GM21786 (cell line): ENCODE results near the gene RAB27B.

Source experiments
- ATAC-seq: cut with Tn5 transposase; IDR thresholded peaks from one replicate; pipeline ENCODE4 v1.9.1; 2021; ENCODE audit not compliant: unreplicated experiment

RAB27B gene

GRCh38 chr18:54859667-54860421 is 31.6 kb downstream of the RAB27B start:
- no peak for ATAC-seq

DNA sequence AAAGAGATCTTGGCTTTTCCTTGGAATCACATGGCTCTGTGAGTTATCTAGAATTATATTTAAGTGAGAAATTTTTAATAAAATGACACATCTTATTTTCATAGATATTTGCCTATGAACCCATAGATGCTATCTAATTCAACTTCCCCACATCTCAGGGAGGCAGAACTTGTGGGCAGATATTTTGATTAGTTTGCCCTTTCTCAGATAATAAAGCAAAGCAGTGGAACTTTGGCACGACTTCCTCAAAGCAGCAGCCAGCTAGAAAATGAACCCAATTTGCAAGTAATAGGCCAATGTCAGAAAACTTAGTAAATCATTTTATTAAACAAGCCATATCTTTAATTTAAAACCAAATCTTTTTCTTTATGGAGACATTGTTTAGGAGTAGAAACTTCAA is 32.7 kb downstream of the RAB27B start:
- no peak for ATAC-seq

- ATAC-seq: no peak
These were observed 38.9 kb downstream of the RAB27B start for GRCh38 chr18:54867131-54867530.

DNA sequence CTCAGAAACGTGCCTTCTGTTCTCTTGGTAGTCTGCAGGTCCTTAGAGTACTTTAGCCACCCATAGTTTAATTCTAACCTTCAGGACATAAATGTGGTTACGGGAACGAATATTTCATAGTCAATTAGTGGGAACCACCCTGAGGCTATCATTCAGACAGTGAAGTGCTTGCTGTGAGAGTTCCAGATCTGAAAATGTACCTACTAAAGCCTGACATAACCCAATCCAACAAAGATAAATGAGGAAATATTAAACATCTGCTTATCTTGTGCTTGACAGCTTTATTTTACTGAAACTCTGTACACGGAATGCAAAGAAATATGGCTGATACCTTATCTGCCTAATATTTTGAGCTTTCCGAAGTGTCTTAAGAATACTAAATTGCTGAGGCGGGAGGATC is 43.0 kb downstream of the RAB27B start:
- ATAC-seq: no peak

GRCh38 chr18:54872681-54873080 is 44.4 kb downstream of the RAB27B start:
- no peak for ATAC-seq

DNA sequence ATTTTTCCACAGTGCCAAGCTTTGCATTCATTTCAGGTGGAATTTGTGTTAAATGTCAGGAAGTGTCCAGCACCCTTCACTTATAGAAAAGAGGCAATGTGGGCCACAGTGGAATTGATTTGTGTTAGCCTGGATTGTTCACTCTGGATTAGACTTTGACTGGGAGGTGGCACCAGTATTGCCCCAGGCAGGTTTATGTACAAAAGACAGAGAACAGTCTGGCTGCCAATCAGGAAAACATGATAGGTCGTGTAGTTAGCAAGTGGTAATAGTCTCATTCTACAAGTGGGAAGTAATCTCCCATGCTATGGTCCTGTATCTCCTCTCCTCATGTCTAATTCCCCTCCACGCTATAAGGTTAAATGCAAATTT is 45.6 kb downstream of the RAB27B start:
- ATAC-seq: no peak

GRCh38 chr18:54875063-54875462 is 46.8 kb downstream of the RAB27B start:
- no peak for ATAC-seq

DNA sequence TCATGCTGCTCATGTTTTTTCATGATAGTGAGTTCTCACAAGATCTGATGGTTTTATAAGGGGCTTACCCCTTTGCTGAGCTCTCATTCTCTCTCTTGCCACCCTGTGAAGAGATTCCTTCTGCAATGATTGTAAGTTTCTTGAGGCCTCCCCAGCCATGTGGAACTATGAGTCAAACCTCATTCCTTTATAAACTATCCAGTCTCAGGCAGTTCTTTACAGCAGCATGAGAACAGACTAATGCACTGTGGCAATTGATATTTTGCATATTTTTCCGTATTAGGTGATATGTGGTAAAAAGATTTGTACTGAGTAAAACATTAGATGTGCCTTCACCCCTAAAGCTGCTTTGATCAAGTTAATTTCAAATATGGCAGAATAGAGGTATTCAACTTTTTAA is 48.8 kb downstream of the RAB27B start:
- no peak for ATAC-seq

- ATAC-seq: no peak
These were observed 49.9 kb downstream of the RAB27B start for GRCh38 chr18:54878159-54878622.

DNA sequence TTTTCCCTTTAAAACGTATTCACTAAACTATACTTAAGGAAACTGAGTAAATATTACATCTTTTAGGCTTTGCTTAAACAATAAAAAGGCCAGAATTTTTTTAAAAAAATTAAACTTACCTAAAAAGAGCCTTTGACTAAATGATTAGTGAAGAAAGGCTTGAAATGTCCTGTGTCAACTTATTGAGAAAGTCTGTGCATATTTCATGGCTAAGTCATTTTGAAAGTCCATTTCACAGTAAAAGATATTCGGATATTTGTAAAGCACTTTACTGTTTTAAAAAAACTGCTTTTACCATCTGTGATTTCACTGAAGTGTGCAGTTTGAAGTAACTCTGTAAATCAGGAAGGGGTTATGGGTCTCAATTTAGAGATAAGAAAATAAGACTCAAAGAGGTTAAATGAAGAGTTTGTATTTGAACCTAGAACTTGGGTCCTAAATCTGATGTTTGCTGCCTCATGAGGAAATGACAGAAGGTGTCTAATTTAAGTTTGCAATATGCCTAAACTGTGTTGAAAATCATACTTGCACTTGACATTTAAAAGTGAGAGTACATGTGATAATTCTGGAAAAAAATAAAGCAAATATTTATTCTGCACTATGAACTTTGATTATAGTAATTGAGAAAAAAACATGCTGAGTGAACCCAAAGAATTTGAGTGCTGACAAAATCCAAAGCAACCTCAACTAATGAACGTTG is 50.5 kb downstream of the RAB27B start:
- no peak for ATAC-seq

GRCh38 chr18:54879691-54880090 is 51.4 kb downstream of the RAB27B start:
- ATAC-seq: no peak

- no peak for ATAC-seq
These were observed 52.3 kb downstream of the RAB27B start for GRCh38 chr18:54880395-54881105.

GRCh38 chr18:54881229-54881768 is 53.0 kb downstream of the RAB27B start:
- no peak for ATAC-seq

- ATAC-seq: no peak
These were observed 54.0 kb downstream of the RAB27B start for GRCh38 chr18:54882318-54882717.

- no peak for ATAC-seq
These were observed 55.7 kb downstream of the RAB27B start for GRCh38 chr18:54883816-54884604.

DNA sequence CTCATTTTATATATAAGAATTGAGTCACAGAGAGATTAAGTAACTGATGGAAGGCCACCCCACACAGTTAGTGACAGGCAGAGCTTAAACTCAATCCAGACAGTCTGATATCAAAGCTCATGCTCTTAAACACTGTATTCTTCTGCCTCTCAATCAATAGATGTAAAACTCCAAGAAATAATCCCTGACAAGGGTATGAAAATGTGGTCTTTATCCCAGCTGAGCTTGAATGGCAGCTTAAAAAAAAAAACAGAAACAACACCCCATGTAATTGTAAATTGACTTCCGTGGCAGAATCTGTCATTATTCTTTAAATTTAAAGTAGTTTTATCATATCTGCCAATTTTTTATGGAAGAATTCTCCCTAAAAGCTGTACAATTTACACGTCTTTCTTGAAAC is 60.1 kb downstream of the RAB27B start:
- no peak for ATAC-seq

GRCh38 chr18:54888933-54889332 is 60.7 kb downstream of the RAB27B start:
- ATAC-seq: no peak

- ATAC-seq: no peak
These were observed 71.2 kb downstream of the RAB27B start for GRCh38 chr18:54899500-54899899.

- no peak for ATAC-seq
These were observed 72.0 kb downstream of the RAB27B start for GRCh38 chr18:54900290-54900689.

DNA sequence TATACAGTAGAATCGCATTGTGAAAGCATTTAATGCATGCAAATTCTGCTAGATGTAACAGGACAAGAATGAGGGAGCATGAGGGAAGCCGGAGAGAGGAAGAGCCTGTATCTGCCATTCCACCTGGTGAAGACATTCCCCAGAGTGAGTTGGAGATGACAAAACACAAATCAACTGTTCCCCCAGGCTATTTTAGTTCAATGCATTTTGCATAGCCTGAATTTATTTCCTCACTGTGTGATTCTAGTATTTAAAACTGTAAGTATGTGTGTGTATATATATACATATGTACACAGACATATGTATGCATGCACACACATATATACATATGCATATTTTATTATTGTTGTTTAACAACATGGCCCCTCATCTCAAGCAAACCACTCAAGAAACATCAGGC is 76.3 kb downstream of the RAB27B start:
- no peak for ATAC-seq

DNA sequence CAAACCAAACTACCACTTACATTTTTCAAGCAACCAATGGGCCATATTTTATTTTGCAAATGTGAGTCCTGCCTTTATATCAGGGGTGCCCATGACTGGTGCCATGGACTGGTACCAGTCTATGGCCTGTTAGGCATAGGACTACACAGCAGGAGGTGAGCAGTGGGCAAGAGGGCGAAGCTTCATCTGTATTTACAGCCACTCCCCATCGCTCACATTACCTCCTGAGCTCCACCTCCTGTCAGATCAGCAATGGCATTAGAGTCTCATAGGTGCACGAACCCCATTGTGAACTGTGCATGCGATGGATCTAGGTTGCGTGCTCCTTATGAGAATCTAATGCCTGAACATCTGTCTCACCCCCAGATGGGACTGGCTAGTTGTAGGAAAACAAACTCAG is 77.4 kb downstream of the RAB27B start:
- ATAC-seq: no peak
